ENCODE data around the gene TACR1.
"Not testable (repeated sequence)": the region's sequence is repeated elsewhere in the genome, so short reads cannot be mapped to it uniquely, and the experiment has no call there.

Gene TACR1

DNA sequence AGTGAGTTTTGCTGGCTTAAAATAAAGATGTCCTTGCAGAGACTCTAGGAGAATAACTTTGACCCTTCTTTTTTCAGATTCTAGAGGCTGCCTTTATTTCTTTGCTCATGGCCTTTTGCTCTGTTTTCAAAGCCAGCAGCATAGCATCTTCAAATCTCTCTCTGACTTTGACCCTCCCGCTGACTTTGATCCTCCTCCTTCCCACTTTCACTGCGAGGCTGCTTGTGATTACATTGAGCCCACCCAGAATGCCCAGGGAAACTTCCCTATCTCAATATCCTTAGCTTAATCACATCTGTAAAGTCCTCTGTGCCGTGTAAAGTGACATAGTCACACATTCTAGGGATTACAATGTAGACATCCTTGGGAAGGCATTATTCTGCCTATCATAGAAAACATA lies 23.9 kb downstream of the TACR1 start:
- no peak overlapping the region for H3K9ac ChIP-seq (ENCODE audit: low read depth, low read length)
- no peaks in the 10 kb centered on the region for H3K9me3 ChIP-seq (ENCODE audit: control insufficient read depth, insufficient read depth, low read length)
- peaks cover 27% of the 10 kb centered on the region; the same call in 1 of the 2 replicates for H3K4me1 ChIP-seq (ENCODE audit: insufficient read depth, low read length)
- no peaks in the 10 kb centered on the region for H3K36me3 ChIP-seq (ENCODE audit: insufficient read depth, low read length)

DNA sequence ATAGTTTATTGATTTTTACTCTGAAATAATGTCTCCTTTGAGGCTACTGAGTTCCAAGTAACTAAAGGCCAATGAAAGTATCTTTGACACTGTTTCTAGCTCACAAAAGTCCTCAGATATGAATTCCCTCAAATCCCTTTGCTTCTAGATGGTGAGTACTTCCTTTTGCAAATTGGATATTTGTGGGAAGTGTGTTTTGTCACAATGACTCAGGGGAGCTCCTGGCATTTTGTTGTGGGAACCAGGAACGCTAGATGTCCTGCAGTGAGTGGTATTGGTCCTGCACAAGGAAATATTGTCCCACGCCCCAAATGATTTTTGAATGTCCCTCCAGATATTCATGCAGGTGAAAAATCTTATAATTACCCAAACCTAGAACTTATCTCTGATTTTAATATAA lies 24.3 kb downstream of the TACR1 start:
- Histone ChIP-seq H3K36me3 (ENCODE audit: insufficient read depth, low read length) (no peaks in the 10 kb centered on the region), H3K9ac (ENCODE audit: low read depth, low read length) (no peak overlapping the region), H3K4me1 (ENCODE audit: insufficient read depth, low read length) (peaks cover 27% of the 10 kb centered on the region; the same call in 1 of the 2 replicates), H3K9me3 (ENCODE audit: control insufficient read depth, insufficient read depth, low read length) (no peaks in the 10 kb centered on the region)

DNA sequence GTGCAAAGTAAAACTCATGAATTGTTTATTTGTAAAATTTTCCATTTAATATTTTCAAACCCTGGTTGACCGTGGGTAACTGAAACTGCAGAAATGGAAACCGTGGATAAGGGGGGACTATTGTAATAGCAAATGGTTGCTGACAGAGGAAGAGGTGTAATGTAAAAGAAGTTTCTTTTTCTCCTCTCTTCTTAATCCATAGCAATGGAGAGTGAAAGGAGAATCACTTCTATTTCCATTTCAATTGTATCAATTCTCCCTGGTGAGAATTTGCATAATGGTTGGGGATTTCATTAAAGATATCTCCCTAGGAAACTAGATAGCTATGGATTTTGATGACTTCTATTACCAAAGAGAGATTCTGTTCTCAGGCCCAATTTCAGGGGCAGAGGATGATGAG lies 24.8 kb downstream of the TACR1 start:
- Histone ChIP-seq H3K9ac (ENCODE audit: low read depth, low read length) (no peak overlapping the region), H3K4me1 (ENCODE audit: insufficient read depth, low read length) (peaks cover 27% of the 10 kb centered on the region; the same call in 1 of the 2 replicates), H3K36me3 (ENCODE audit: insufficient read depth, low read length) (no peaks in the 10 kb centered on the region), H3K9me3 (ENCODE audit: control insufficient read depth, insufficient read depth, low read length) (no peaks in the 10 kb centered on the region)

DNA sequence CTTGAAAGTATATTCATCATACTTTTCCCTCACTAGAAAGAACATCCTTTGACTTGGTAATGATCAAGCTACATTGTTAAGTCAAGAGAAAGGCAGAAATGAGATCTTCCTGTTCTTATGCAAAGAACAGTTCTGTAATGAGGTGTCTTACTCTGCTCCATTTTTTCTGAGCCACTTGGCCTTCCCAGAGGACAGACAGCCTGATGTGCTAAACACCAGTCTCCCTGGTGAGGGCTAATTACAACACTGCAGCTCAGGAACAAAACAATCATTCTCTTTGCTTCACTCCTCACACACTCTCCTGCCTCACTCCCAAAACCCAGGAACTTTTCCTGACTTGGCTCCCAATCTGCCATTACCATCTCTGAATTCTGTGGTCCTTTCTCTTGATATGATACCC lies 25.6 kb downstream of the TACR1 start:
- H3K9me3 ChIP-seq (ENCODE audit: control insufficient read depth, insufficient read depth, low read length): no peaks in the 10 kb centered on the region
- H3K36me3 ChIP-seq (ENCODE audit: insufficient read depth, low read length): no peaks in the 10 kb centered on the region
- peaks cover 27% of the 10 kb centered on the region; the same call in 1 of the 2 replicates for H3K4me1 ChIP-seq (ENCODE audit: insufficient read depth, low read length)
- no peak overlapping the region for H3K9ac ChIP-seq (ENCODE audit: low read depth, low read length)

DNA sequence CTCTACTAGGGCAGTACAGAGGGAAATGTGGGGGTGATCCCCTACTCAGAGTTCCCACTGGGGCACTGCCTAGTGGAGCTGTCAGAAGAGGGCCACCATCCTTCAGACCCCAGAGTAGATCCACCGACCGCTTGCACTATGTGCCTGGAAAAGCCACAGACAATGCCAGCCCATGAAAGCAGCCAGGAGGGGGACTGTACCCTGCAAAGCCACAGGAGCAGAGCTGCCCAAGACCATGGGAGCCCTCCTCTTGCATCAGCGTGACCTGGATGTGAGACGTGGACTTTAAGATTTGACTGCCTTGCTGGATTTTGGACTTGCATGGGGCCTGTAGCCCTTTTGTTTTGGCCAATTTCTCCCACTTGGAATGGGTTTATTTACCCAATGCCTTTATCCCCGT lies 27.9 kb downstream of the TACR1 start:
- not testable (repeated sequence) for H3K36me3 ChIP-seq (ENCODE audit: insufficient read depth, low read length); H3K9me3 ChIP-seq (ENCODE audit: control insufficient read depth, insufficient read depth, low read length); H3K9ac ChIP-seq (ENCODE audit: low read depth, low read length)
- H3K4me1 ChIP-seq (ENCODE audit: insufficient read depth, low read length): peaks cover 27% of the 10 kb centered on the region; the same call in 1 of the 2 replicates

DNA sequence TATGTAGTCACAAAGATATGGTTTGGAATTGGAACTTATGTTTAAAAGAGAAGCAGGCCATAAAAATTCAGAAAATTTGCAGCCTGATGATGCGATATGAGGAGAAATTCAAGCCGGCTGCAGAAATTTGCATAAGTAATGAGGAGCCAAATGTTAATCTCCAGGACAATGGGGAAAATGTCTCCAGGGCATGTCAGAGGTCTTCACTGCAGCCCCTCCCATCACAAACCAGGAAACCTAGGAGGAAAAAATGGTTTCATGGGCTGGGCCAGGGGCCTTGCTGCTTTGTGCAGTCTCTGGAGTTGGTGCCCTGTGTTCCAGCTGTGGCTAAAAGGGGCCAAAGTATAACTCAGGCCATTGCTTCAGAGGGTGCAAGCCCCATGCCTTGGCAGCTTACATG lies 28.4 kb downstream of the TACR1 start:
- H3K4me1 ChIP-seq (ENCODE audit: insufficient read depth, low read length): peaks cover 27% of the 10 kb centered on the region; the same call in 1 of the 2 replicates
- H3K9me3 ChIP-seq (ENCODE audit: control insufficient read depth, insufficient read depth, low read length): no peaks in the 10 kb centered on the region
- H3K9ac ChIP-seq (ENCODE audit: low read depth, low read length): no peak overlapping the region
- no peaks in the 10 kb centered on the region for H3K36me3 ChIP-seq (ENCODE audit: insufficient read depth, low read length)

DNA sequence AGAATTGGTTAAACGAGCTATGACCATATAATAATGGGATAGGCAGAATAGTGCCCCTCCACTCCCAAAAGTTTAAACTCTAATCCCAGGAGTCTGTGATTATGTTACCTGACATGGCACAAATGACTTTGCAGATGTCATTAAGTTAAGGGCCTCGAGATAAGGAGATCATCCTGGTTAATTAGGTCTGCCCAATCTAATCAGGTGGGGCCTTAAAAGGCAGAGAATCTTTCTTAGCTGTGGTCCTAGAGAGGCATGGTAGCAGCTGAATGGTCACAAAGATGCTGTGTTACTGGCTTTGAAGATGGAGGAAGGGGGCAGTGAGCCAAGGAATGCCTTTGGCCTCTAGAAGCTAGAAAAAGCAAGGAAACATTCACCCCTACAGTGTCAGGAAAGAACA lies 31.1 kb downstream of the TACR1 start:
- peaks cover 3% of the 10 kb centered on the region; the same call in 1 of the 2 replicates for H3K4me1 ChIP-seq (ENCODE audit: insufficient read depth, low read length)

DNA sequence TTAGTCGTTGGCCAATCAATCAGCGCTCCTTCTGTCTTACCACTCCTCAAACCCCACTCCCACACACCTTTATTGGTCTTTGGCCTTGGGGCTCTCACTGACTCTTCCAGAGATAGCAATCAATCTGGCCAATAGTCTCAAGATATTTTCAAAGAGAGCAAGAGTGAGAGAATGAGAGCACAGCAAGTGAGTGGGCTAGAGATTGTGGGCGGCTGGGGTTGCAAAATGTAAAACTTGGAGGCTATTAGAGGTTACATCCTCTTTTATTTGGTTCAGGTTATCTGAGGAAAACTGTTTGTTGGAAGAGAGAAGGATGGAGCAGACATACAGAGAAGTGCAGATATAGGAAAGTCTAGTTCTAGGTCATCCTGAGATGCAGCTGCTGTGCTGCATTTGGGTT lies 32.8 kb downstream of the TACR1 start:
- Histone ChIP-seq H3K9me3 (ENCODE audit: control insufficient read depth, insufficient read depth, low read length) (no peaks in the 10 kb centered on the region), H3K4me1 (ENCODE audit: insufficient read depth, low read length) (no peaks in the 10 kb centered on the region), H3K9ac (ENCODE audit: low read depth, low read length) (no peak overlapping the region), H3K36me3 (ENCODE audit: insufficient read depth, low read length) (no peaks in the 10 kb centered on the region)

More for the DNA sequence above, 31.1 kb downstream of the TACR1 start:
- no peak overlapping the region for H3K9ac ChIP-seq (ENCODE audit: low read depth, low read length)
- no peaks in the 10 kb centered on the region for H3K36me3 ChIP-seq (ENCODE audit: insufficient read depth, low read length)
- no peaks in the 10 kb centered on the region for H3K9me3 ChIP-seq (ENCODE audit: control insufficient read depth, insufficient read depth, low read length)

DNA sequence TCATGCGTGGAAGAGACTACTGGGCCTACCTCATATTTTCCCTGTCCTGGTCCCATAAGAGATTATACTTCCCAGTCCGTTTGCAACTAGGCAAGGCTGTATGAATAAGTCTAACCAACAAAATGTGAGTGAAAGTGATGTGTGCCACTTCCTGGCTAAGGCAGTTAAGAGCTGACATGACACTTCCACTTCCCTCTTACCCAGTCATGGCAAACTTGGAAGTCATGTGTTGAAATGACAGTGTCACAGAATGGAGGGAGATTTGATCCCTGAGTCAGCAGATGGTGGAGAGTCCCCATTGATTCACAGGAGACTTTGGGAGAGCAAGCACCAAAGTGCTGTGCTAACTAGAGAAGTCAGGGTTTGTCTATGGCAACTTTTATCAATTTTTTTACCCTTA lies 36.4 kb downstream of the TACR1 start:
- Histone ChIP-seq H3K9ac (ENCODE audit: low read depth, low read length) (no peak overlapping the region), H3K9me3 (ENCODE audit: control insufficient read depth, insufficient read depth, low read length) (no peaks in the 10 kb centered on the region), H3K4me1 (ENCODE audit: insufficient read depth, low read length) (no peaks in the 10 kb centered on the region), H3K36me3 (ENCODE audit: insufficient read depth, low read length) (no peaks in the 10 kb centered on the region)

DNA sequence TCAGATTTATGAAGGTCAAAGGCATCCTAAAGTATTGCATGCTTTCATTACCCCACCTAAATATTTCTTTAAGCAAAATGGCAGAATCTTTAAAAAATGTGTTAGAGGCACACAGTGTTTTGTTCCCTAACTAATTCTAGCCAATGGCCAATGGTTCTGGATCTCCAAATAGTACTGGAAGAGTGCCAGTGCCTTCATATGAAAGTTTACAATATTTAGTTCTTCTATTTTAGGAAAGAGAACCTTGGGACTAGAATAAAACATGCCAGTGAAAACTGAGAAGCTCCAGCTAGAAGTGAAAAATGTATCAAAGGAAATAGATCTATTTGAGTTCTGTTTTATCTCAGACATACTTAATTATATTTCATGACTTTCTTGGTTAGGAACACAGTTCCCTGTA lies 37.1 kb downstream of the TACR1 start:
- Histone ChIP-seq H3K9ac (ENCODE audit: low read depth, low read length) (no peak overlapping the region), H3K4me1 (ENCODE audit: insufficient read depth, low read length) (no peaks in the 10 kb centered on the region), H3K36me3 (ENCODE audit: insufficient read depth, low read length) (no peaks in the 10 kb centered on the region), H3K9me3 (ENCODE audit: control insufficient read depth, insufficient read depth, low read length) (no peaks in the 10 kb centered on the region)

DNA sequence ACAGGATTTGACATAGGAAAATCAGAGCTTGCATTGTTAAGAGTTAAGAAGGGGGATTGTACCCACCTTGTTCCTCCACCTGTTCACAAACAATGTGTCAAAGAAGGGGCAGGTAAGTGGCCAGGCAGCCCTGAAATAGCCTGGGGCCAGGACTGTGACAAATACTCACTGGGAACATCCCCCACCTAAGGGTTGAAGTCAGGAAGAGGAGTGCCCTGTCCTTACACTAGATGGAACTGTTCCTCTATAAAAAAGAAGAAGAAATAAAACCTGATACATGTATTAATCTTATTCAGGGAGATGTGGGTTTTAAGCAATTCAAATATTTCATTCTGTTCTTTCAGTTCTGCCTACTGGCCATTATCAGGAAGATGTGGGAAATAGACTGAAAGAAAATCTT lies 41.9 kb downstream of the TACR1 start:
- Histone ChIP-seq H3K9ac (ENCODE audit: low read depth, low read length) (no peak overlapping the region), H3K36me3 (ENCODE audit: insufficient read depth, low read length) (no peaks in the 10 kb centered on the region), H3K9me3 (ENCODE audit: control insufficient read depth, insufficient read depth, low read length) (no peaks in the 10 kb centered on the region), H3K4me1 (ENCODE audit: insufficient read depth, low read length) (no peaks in the 10 kb centered on the region; the same call in 1 of the 2 replicates)

DNA sequence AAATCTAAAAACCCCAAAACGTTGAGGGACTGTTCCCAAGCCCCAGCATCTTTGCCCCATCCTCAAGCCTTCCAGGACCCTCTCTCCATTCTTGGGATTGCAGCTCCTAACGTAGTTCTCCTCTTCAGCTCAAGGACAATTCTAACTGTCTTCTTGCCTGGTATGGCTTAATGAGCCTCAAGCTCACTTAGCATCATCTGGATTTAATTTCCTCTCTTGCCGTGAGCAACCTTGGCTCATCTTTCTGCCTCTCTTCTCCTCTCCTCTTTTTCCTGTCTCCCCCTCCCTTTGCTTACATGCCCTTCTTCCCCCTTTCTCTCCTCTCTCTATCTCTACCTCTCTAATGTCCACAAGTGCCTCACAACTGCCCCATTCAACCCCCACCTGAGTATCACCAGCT lies 44.2 kb downstream of the TACR1 start:
- H3K36me3 ChIP-seq (ENCODE audit: insufficient read depth, low read length): no peaks in the 10 kb centered on the region
- no peaks in the 10 kb centered on the region for H3K9me3 ChIP-seq (ENCODE audit: control insufficient read depth, insufficient read depth, low read length)
- H3K4me1 ChIP-seq (ENCODE audit: insufficient read depth, low read length): no peaks in the 10 kb centered on the region; the same call in 1 of the 2 replicates
- H3K9ac ChIP-seq (ENCODE audit: low read depth, low read length): no peak overlapping the region

DNA sequence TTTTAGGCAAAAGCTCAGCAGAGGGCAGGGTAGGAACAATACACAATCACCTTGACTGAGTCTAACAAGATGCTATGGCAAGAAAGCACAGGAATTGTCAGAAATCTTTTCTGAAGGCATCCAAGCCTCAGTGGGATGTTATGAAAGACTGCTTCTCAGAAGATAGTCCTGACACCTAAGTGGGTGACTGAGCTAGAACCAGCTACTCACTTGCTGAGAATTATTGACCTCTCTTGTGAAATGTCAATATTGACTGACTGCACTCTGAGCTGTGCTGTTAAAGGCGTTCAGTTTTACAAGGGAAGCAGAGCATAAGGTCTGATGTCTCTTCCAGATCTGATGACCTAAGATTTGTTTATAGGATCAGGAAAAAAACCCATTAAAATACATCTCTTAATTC lies 46.1 kb downstream of the TACR1 start:
- no peak overlapping the region for H3K9ac ChIP-seq (ENCODE audit: low read depth, low read length)

DNA sequence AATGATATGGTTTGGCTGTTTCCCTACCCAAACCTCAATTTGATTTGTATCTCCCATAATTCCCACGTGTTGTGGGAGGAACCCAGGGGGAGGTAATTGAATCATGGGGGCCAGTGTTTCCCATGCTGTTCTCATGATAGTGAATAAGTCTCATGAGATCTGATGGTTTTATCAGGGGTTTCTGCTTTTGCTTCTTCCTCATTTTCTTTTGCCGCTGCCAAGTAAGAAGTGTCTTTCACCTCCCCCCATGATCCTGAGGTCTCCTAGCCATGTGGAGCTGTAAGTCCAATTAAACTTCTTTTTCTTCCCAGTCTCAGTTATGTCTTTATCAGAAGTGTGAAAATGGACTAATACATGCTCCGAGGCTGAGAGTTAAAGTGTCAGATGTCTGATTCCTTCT lies 47.1 kb downstream of the TACR1 start:
- H3K4me1 ChIP-seq (ENCODE audit: insufficient read depth, low read length); H3K36me3 ChIP-seq (ENCODE audit: insufficient read depth, low read length); H3K9ac ChIP-seq (ENCODE audit: low read depth, low read length); H3K9me3 ChIP-seq (ENCODE audit: control insufficient read depth, insufficient read depth, low read length): not testable (repeated sequence)

More for the DNA sequence above, 46.1 kb downstream of the TACR1 start:
- no peaks in the 10 kb centered on the region; the same call in 1 of the 2 replicates for H3K4me1 ChIP-seq (ENCODE audit: insufficient read depth, low read length)
- no peaks in the 10 kb centered on the region for H3K9me3 ChIP-seq (ENCODE audit: control insufficient read depth, insufficient read depth, low read length)
- no peaks in the 10 kb centered on the region for H3K36me3 ChIP-seq (ENCODE audit: insufficient read depth, low read length)

DNA sequence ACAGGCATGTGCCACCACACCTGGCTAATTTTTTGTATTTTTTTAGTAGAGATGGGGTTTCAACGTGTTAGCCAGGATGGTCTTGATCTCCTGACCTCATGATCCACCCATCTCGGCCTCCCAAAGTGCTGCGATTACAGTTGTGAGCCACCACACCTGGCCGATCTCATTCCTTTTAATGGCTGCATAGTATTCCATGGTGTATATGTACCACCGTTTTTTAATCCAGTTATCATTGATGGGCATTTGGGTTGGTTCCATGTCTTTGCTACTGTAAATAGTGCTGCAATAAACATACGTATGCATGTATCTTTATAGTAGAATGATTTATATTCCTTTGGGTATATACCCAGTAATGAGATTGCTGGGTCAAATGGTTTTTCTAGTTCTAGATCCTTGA lies 51.4 kb downstream of the TACR1 start:
- H3K36me3 ChIP-seq (ENCODE audit: insufficient read depth, low read length): not testable (repeated sequence)

More for the DNA sequence above, 51.4 kb downstream of the TACR1 start:
- H3K9me3 ChIP-seq (ENCODE audit: control insufficient read depth, insufficient read depth, low read length); H3K4me1 ChIP-seq (ENCODE audit: insufficient read depth, low read length); H3K9ac ChIP-seq (ENCODE audit: low read depth, low read length): not testable (repeated sequence)

Measured in ES-I3 (cell line).